GM10248 (cell line): ENCODE results near the gene TMEM164.

ENCODE experiments used
- CTCF ChIA-PET: fragments of 300-600 bp; sonication (Branson Sonifier 250); formaldehyde crosslinking; extraction: SDS; loops from one replicate; lab custom pipeline; 2021; ENCODE audit warnings: antibody characterized with exemption; lab: Yijun Ruan, JAX
- POLR2A ChIA-PET: fragments of 350-650 bp; sonication (Branson Sonifier 250); formaldehyde crosslinking; extraction: SDS; loops from one replicate; lab custom pipeline; 2020; ENCODE audit warnings: antibody characterized with exemption; lab: Yijun Ruan, JAX
- DNase-seq: peaks from one replicate; pipeline ENCODE4 v3.0.0; 2012; ENCODE audit errors: extremely low spot score
- TF ChIP-seq, protein P1 (sequence below): IDR thresholded peaks from 2 replicates; pipeline ENCODE4 v1.5.1; 2012; ENCODE audit warnings: mild to moderate bottlenecking, low read depth; ENCODE audit errors: extremely low read depth, missing control alignments, control extremely low read depth

TMEM164 gene

DNA sequence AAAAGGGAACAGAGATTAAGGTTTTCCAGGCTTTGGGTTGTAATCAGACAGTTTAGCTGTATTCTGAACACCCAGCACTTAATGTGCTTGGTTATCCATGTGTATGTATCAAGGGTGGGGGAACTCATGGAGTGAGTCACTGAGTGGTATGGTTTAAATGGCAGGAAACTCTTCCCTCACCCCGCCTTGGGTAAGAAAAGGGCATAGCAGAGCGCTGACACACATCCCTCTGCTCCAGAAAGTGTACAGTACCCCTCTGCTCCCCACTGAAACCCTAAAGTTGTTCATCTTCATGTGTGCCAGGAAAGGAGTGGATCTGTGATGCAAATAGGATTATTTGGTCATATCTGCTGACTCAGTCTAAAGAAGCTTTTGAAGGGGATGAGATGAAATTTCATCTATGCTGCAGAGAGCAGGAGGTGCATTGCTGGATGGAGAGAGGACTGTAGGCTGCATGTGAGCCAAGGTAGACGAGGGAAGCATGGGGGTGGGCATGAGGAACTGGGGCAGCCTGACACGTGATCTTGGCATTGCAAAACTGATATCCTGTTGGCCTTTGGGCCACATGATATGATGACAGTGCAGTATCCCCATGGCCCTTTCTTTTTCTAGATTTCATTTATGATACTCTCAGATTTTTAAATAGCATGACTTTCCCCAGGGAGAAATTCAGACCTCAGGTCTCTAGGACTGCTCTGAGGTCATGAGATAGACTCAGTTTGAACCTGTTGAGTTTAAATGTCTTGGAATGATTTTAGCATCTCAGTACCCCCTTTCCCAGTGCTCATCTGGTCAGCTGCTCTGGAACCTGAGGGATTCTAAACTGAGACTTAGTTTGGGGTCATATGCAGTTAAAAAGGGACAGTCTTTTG is 84.8 kb downstream of the TMEM164 start:
- CTCF ChIA-PET = no interaction called here
- TF ChIP-seq, protein P1, sequence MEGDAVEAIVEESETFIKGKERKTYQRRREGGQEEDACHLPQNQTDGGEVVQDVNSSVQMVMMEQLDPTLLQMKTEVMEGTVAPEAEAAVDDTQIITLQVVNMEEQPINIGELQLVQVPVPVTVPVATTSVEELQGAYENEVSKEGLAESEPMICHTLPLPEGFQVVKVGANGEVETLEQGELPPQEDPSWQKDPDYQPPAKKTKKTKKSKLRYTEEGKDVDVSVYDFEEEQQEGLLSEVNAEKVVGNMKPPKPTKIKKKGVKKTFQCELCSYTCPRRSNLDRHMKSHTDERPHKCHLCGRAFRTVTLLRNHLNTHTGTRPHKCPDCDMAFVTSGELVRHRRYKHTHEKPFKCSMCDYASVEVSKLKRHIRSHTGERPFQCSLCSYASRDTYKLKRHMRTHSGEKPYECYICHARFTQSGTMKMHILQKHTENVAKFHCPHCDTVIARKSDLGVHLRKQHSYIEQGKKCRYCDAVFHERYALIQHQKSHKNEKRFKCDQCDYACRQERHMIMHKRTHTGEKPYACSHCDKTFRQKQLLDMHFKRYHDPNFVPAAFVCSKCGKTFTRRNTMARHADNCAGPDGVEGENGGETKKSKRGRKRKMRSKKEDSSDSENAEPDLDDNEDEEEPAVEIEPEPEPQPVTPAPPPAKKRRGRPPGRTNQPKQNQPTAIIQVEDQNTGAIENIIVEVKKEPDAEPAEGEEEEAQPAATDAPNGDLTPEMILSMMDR = no peak
- DNase-seq = no peak
- POLR2A ChIA-PET = no interaction called here

DNA sequence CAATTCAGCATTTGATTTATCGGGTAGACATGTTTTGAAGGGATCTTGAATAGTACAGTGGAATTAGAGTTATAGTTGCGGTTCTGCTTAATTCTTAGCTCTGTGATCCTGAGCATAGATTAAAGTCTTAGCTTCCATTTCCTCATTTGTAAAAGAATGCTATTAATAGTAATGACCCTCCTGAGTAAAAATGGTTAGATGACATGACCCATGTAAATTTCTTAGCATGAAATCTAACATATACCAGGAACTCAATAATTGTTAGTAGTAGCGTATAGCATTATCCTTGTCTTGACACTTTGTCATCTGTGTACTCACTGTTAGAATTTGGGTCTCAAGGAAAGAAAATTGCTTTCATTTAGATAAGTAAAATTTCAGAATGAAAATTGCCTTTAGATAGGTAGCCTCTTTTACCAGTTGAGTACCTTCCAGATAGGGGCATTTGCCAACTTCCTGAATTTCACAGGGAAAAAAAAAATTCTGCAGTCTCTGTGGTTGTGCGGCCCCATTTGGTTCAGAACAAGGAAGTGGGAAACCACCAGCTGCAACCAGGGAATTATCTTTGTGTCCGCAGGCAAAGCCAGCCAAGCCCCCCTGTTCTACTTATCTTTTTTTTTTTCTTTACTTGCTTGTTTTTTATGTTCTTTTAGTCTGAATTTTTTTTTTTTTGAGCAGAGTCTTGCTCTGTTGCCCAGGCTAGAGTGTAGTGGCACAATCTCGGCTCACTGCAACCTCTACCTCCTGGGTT is 86.9 kb downstream of the TMEM164 start:
- POLR2A ChIA-PET = no interaction called here
- CTCF ChIA-PET = interaction anchor here (1.1 kb wide), 1 partner anchor 26 kb away, joined by 3 read pairs; no protein-coding TSS in a partner anchor
- DNase-seq = no peak
- TF ChIP-seq, protein P1 = no peak

DNA sequence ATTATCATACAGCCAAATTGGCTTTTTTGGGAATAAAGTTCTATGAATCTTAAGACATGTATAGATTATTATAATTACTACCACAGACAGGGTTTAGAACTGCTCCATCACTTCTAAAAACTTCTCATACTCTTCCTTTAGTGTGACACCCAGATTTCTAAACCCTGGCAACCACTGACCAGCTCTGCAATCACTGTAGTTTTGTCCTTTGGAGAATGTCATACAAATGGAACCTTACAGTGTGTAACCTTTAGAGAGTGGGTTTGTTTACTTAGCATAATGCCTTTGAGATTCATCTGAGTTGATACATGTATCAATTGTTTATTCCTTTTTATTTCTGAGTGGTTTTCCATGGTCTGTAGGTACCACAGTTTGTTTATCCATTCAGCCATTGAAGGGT is 95.0 kb downstream of the TMEM164 start:
- ChIA-PET CTCF (no interaction called here), POLR2A (no interaction called here)
- DNase-seq = no peak
- TF ChIP-seq, protein P1 = no peak

DNA sequence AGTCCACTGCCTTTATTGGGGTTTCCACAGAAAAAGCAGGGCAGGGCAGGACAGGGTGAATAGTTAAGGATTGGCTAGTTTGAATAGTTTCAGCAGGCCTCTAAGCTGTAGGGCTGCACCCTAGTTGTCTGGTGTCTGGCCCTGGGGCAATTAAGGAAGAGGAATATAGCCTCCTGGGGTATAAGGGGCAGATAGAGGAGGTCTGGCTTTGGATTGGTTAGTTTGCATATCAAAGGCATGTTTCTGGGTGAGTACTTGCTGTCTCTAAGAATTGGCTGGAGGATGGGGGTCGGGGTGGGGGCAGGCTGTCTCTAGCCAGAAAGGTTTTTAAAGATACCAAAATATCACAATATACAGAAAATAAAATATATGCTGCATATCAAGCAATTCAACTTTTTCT is 100.4 kb downstream of the TMEM164 start:
- DNase-seq = no peak
- TF ChIP-seq, protein P1 = no peak

DNA sequence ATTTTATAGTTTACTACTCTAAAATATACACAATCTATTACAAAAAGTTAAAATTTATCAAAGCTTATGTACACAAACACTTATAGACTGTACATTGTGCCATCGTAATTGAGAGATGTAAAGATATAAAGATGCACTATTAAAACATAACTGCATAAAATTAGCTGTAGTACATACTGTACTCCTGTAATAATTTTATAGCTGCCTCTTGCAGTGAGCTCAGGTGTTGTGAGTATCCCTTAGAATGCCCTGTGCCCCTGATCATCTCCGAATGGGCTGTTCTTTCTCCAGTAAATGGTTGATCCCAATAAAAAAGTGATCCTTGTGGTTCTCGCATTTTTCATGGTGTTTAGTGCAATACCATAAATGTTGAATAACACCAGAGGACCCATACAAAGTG is 101.2 kb downstream of the TMEM164 start:
- DNase-seq = no peak
- ChIA-PET POLR2A (no interaction called here), CTCF (interaction anchor here (1.0 to 1.1 kb wide), 2 partner anchors 43 to 304 kb away, joined by 3 to 4 read pairs; no protein-coding TSS in a partner anchor)
- TF ChIP-seq, protein P1 = no peak

More for the DNA sequence above, 100.4 kb downstream of the TMEM164 start:
- ChIA-PET CTCF (interaction anchor here (1.0 kb wide), 1 partner anchor 43 kb away, joined by 3 read pairs; no protein-coding TSS in a partner anchor), POLR2A (no interaction called here)

DNA sequence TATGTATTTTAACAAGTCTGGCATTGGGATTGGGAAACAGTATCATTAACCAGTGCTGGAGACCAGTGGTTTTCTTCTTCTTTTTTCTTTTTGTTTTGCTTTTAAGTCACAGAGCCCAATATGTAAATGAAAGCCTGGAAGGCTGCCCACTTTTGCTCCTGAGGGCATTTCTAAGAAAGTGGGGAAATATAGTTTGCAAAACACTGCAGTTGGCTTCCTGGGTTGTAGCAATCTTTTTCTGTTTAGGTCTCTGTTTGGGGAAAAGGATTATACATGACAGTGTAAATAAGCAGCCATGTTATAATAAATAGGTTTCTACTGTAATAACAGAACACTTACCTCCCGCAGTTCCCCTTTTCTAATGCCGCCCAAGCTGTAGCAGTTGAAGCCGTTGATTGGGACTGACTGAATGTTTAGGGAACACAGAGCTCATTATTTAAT is 105.5 kb downstream of the TMEM164 start:
- POLR2A ChIA-PET = no interaction called here
- no peak for DNase-seq
- TF ChIP-seq, protein P1 = no peak
- CTCF ChIA-PET = interaction anchor here (2.0 kb wide), 1 partner anchor 38 kb away, joined by 7 read pairs; no protein-coding TSS in a partner anchor
